Kidney (tissue), 14 donors: ENCODE results near the gene EPHA4. TPM values are rescaled to one million over a fixed set of nuclear protein-coding genes. Genes with fewer than 3 reads are reported as not detected.

Source experiments
- DNase-seq, 5 donors: peaks; one replicate each; pipeline ENCODE4 v3.0.0-alpha.2; 2013 to 2020
- FAIRE-seq: peaks from 2 replicates; lab custom pipeline; 2012; peaks lifted over from hg19 to GRCh38; lab: Jason Lieb, UNC
- H3K27ac ChIP-seq, 2 donors: one replicate each; pipeline ENCODE4 v1.7.0; 2013; ENCODE audit warnings: low read depth in 2 of 2, low read length in 2 of 2, inconsistent platforms in 1 of 2
- H3K27me3 ChIP-seq: one replicate; pipeline ENCODE4 v1.7.1; 2013; ENCODE audit warnings: low read length, inconsistent platforms; ENCODE audit not compliant: control insufficient read depth, insufficient read depth
- H3K36me3 ChIP-seq, 3 donors: one replicate each; pipeline versions ENCODE4 v1.7.0 to v1.7.1; 2013; ENCODE audit warnings: low read length in 3 of 3, control low read depth in 1 of 3, inconsistent platforms in 1 of 3; ENCODE audit not compliant: insufficient read depth in 3 of 3, control insufficient read depth in 2 of 3
- H3K4me1 ChIP-seq, 3 donors: one replicate each; pipeline versions ENCODE4 v1.7.0 to v1.7.1; 2013; ENCODE audit warnings: low read length in 3 of 3, inconsistent platforms in 1 of 3, low read depth in 1 of 3; ENCODE audit not compliant: control insufficient read depth in 2 of 3, insufficient read depth in 2 of 3
- H3K4me3 ChIP-seq, 3 donors: one replicate each; pipeline versions ENCODE4 v1.7.0 to v1.8.1; 2013; ENCODE audit warnings: low read length in 3 of 3, control low read depth in 1 of 3, inconsistent platforms in 1 of 3
- H3K9ac ChIP-seq, 3 donors: one replicate each; pipeline versions ENCODE4 v1.7.0 to v1.7.1; 2013; ENCODE audit warnings: low read length in 3 of 3, control low read depth in 1 of 3, inconsistent platforms in 1 of 3
- H3K9me3 ChIP-seq, 3 donors: one replicate each; pipeline versions ENCODE4 v1.7.0 to v1.7.1; 2013; ENCODE audit warnings: low read length in 3 of 3, control low read depth in 1 of 3, inconsistent platforms in 1 of 3; ENCODE audit not compliant: control insufficient read depth in 2 of 3, insufficient read depth in 1 of 3
- intact Hi-C: fragments of 100-400 bp; cut with DNase I; formaldehyde crosslinking; loops from one replicate; pipeline ENCODE4 v1.11.1; 2022
- polyA plus RNA-seq: library from polyadenylated mRNA; stranded (reverse); fragments of 350-450 nt; fragmentation: Illumina TruSeq; extraction: RNeasy Lipid Tissue Mini Kit (QIAGEN cat#74804); gene quantifications from one replicate; pipeline ENCODE4 v1.2.3, GENCODE V29; 2014; ENCODE audit warnings: low read depth, low replicate concordance; ENCODE audit not compliant: insufficient read depth
- total RNA-seq: library from RNA; stranded (reverse); fragmentation: NEBNext Ultra II Directional; extraction: Animal tissue kit (Norgen Biotek cat#: 25700); gene quantifications from one replicate; pipeline ENCODE4 v1.2.1, GENCODE V29; 2021
- TF ChIP-seq, protein P1 (sequence below): IDR thresholded peaks from 3 replicates; pipeline ENCODE4 v1.5.1; 2012; ENCODE audit warnings: mild to moderate bottlenecking, moderate library complexity, borderline replicate concordance; ENCODE audit not compliant: insufficient read depth; ENCODE audit errors: extremely low read depth
- donor health status: control.
- donor health status: control.
- donor health status: control.
- donor health status: control.
- donor health status: control.
- donor health status: DM: yes; HTN: yes; CAD: no.
- donor health status: Normal renal cell carcinoma (clear cell type).

EPHA4 gene
- total and polyA plus RNA-seq, 2 donors from 2014 or later: 4.8 to 38.0 TPM

DNA sequence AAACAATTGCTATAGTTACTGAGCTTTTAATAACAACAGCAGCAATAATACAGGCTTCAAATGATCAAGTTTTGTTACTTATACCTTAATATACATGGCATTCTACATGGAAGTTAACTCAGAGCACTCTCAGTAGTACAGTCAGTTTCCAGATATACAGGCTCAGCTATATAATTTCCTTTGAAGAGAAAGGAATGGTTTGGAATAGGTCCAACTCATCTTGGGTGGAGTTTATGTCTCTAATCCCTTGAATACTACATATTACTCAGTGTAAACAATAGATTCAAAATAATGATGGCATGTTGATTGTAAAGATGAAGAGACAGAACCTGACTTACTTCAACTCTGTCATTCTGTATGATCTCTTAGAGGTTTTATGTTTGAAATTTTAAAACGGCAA is 174.9 kb downstream of the EPHA4 start:
- no peak for FAIRE-seq
- intact Hi-C loops: no loop called here

DNA sequence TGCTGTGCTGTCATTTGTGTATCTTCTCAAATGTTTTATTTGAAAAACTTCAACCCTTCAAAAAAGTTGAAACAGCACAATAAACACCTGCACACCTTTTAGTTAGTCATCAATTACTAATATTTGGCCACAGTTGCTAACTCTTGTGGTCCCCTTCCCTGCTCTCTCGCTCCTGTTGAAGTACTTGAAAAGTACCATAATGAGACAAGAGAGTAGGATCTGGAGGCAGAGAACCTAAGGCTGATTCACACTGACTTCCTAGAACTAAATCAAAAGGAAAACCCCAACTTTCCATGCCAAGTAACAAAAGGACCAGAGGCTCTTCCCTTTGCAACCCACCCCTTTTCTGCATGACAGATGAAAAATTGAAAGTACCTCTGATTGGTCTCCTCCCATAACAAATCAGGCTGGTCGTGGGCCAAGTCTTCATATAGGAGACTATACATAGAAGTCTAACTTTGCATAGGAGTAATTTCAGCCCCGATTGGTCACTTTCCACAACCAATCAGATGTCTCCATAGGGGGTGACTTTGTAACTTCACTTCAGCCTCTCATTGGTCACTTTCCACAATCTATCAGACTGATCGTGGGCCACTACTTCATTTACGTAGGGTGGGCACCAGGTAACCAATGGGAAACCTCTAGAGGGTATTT is 179.7 kb downstream of the EPHA4 start:
- TF ChIP-seq, protein P1, sequence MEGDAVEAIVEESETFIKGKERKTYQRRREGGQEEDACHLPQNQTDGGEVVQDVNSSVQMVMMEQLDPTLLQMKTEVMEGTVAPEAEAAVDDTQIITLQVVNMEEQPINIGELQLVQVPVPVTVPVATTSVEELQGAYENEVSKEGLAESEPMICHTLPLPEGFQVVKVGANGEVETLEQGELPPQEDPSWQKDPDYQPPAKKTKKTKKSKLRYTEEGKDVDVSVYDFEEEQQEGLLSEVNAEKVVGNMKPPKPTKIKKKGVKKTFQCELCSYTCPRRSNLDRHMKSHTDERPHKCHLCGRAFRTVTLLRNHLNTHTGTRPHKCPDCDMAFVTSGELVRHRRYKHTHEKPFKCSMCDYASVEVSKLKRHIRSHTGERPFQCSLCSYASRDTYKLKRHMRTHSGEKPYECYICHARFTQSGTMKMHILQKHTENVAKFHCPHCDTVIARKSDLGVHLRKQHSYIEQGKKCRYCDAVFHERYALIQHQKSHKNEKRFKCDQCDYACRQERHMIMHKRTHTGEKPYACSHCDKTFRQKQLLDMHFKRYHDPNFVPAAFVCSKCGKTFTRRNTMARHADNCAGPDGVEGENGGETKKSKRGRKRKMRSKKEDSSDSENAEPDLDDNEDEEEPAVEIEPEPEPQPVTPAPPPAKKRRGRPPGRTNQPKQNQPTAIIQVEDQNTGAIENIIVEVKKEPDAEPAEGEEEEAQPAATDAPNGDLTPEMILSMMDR: no peak
- no peak overlapping the region for H3K4me3 ChIP-seq
- FAIRE-seq: no peak

More for the DNA sequence above, 174.9 kb downstream of the EPHA4 start:
- H3K9me3 ChIP-seq: no peaks in the 10 kb centered on the region
- no peaks in the 10 kb centered on the region for H3K4me1 ChIP-seq
- no peak overlapping the region for H3K4me3 ChIP-seq
- no peak overlapping the region for H3K9ac ChIP-seq
- no peaks in the 10 kb centered on the region for H3K27me3 ChIP-seq
- TF ChIP-seq, protein P1: no peak
- no peak overlapping the region for H3K27ac ChIP-seq
- no peaks in the 10 kb centered on the region for H3K36me3 ChIP-seq
- DNase-seq: no peak

DNA sequence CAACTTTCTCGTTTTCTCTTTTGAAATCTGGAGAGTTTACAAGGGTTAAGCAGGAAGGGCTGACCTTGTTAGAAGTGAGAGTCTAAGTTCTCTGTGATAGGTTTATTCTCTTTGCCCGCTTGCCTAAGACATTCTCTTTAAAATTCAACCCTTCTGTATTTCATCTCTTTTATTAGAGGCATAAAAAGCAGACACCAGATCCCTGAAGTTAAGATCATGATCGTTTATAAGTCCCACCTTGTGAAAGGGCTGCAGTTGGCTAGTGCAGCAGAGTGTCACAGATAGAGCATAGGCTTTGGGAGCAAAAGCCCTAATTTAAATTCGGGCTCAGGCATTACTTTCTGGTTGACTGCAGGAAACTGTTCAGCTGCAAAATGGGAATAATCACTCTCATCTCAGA is 181.2 kb downstream of the EPHA4 start:
- Histone ChIP-seq H3K4me1 (no peaks in the 10 kb centered on the region), H3K9me3 (no peaks in the 10 kb centered on the region), H3K36me3 (no peaks in the 10 kb centered on the region), H3K4me3 (no peak overlapping the region), H3K27me3 (no peaks in the 10 kb centered on the region), H3K9ac (no peak overlapping the region), H3K27ac (no peak overlapping the region)
- FAIRE-seq (no peak), DNase-seq (no peak)
- intact Hi-C loops: no loop called here
- TF ChIP-seq, protein P1: no peak

More for the DNA sequence above, 179.7 kb downstream of the EPHA4 start:
- intact Hi-C loops: no loop called here
- no peaks in the 10 kb centered on the region for H3K36me3 ChIP-seq
- no peak overlapping the region for H3K27ac ChIP-seq
- H3K9me3 ChIP-seq: no peaks in the 10 kb centered on the region
- H3K27me3 ChIP-seq: no peaks in the 10 kb centered on the region
- no peak for DNase-seq
- H3K9ac ChIP-seq: no peak overlapping the region
- no peaks in the 10 kb centered on the region for H3K4me1 ChIP-seq
